Measurements from ENCODE around the gene SLC7A7. TPM values are rescaled to one million over a fixed set of nuclear protein-coding genes. Genes with fewer than 3 reads are reported as not detected.

The SLC7A7 gene
- total RNA-seq, 1 experiment from 2014 or later, result 2.3 TPM

- H3K4me3 ChIP-seq (ENCODE audit: low read depth, low read length, poor library complexity, severe bottlenecking), result no peak overlapping the region
- H3K36me3 ChIP-seq (ENCODE audit: insufficient read depth, low read length, poor library complexity, severe bottlenecking), result no peaks in the 10 kb centered on the region
- H3K9me3 ChIP-seq (ENCODE audit: low read depth, low read length, poor library complexity, severe bottlenecking), result no peaks in the 10 kb centered on the region
- intact Hi-C loops (cut with micrococcal nuclease; ENCODE audit: unreplicated experiment), result no loop called here
- peaks cover 25% of the 10 kb centered on the region for H3K4me1 ChIP-seq (ENCODE audit: insufficient read depth, low read length, poor library complexity, severe bottlenecking)
- DNase-seq (ENCODE audit: low spot score), result no peak
- ChIA-PET POLR2A (ENCODE audit: low non-redundant PET) (no interaction called here), CTCF (interaction anchor here (0.6 to 0.7 kb wide), 5 partner anchors 10 to 272 kb away, joined by 4 to 15 read pairs (median 6); partner anchors contain the start of gene MRPL52)
- H3K27ac ChIP-seq (ENCODE audit: low read depth, low read length, poor library complexity, severe bottlenecking), result no peak overlapping the region
- no peaks in the 10 kb centered on the region for H3K27me3 ChIP-seq (replicated peaks; ENCODE audit: insufficient read depth, low read depth, low read length, poor library complexity)
- no TSS peak for BruUV-seq (replicated peaks)
- TF ChIP-seq CTCF (conservative IDR thresholded peaks at IDR 0.05; ENCODE audit: low read depth, low read length) (no peak), EZH2 (IDR thresholded peaks at IDR 0.05; ENCODE audit: borderline replicate concordance, low read depth, low read length, poor library complexity, severe bottlenecking) (no peak)
Observed at GRCh38 chr14:22819151-22819988, 4.1 kb upstream of the SLC7A7 start.

- intact Hi-C loops (cut with micrococcal nuclease; ENCODE audit: unreplicated experiment), result no loop called here
- H3K4me3 ChIP-seq (ENCODE audit: low read depth, low read length, poor library complexity, severe bottlenecking), result no peak overlapping the region
- H3K4me1 ChIP-seq (ENCODE audit: insufficient read depth, low read length, poor library complexity, severe bottlenecking), result peaks cover 4% of the 10 kb centered on the region
- ChIA-PET CTCF (no interaction called here), POLR2A (ENCODE audit: low non-redundant PET) (no interaction called here)
- DNase-seq (ENCODE audit: low spot score), result no peak
- H3K27ac ChIP-seq (ENCODE audit: low read depth, low read length, poor library complexity, severe bottlenecking), result no peak overlapping the region
- H3K27me3 ChIP-seq (replicated peaks; ENCODE audit: insufficient read depth, low read depth, low read length, poor library complexity), result no peaks in the 10 kb centered on the region
- no peaks in the 10 kb centered on the region for H3K36me3 ChIP-seq (ENCODE audit: insufficient read depth, low read length, poor library complexity, severe bottlenecking)
- TF ChIP-seq CTCF (conservative IDR thresholded peaks at IDR 0.05; ENCODE audit: low read depth, low read length) (no peak), EZH2 (IDR thresholded peaks at IDR 0.05; ENCODE audit: borderline replicate concordance, low read depth, low read length, poor library complexity, severe bottlenecking) (no peak)
- no peaks in the 10 kb centered on the region for H3K9me3 ChIP-seq (ENCODE audit: low read depth, low read length, poor library complexity, severe bottlenecking)
- BruUV-seq (replicated peaks), result no TSS peak
Observed at GRCh38 chr14:22814373-22814772, 862 bp downstream of the SLC7A7 start.

GRCh38 chr14:22813145-22813544 is 2.1 kb downstream of the SLC7A7 start:
- no peak for TF ChIP-seq CTCF (conservative IDR thresholded peaks at IDR 0.05; ENCODE audit: low read depth, low read length)
- no peak for TF ChIP-seq EZH2 (IDR thresholded peaks at IDR 0.05; ENCODE audit: borderline replicate concordance, low read depth, low read length, poor library complexity, severe bottlenecking)
- peaks cover 4% of the 10 kb centered on the region for H3K4me1 ChIP-seq (ENCODE audit: insufficient read depth, low read length, poor library complexity, severe bottlenecking)
- no peak overlapping the region for H3K4me3 ChIP-seq (ENCODE audit: low read depth, low read length, poor library complexity, severe bottlenecking)
- no peak for DNase-seq (ENCODE audit: low spot score)
- POLR2A ChIA-PET (ENCODE audit: low non-redundant PET), result no interaction called here
- no peaks in the 10 kb centered on the region for H3K9me3 ChIP-seq (ENCODE audit: low read depth, low read length, poor library complexity, severe bottlenecking)
- H3K36me3 ChIP-seq (ENCODE audit: insufficient read depth, low read length, poor library complexity, severe bottlenecking), result no peaks in the 10 kb centered on the region
- H3K27ac ChIP-seq (ENCODE audit: low read depth, low read length, poor library complexity, severe bottlenecking), result no peak overlapping the region
- CTCF ChIA-PET, result no interaction called here
- BruUV-seq (replicated peaks), result no TSS peak
- intact Hi-C loops (cut with micrococcal nuclease; ENCODE audit: unreplicated experiment), result no loop called here
- H3K27me3 ChIP-seq (replicated peaks; ENCODE audit: insufficient read depth, low read depth, low read length, poor library complexity), result no peaks in the 10 kb centered on the region
